ENCODE measurements around the gene CA7.
"Not testable (repeated sequence)": the region's sequence is repeated elsewhere in the genome, so short reads cannot be mapped to it uniquely, and the experiment has no call there.

CA7 gene

GRCh38 chr16:66891797-66892196 lies 47.6 kb downstream of the CA7 start:
- H3K4me3 ChIP-seq (ENCODE audit: low read depth, low read length): no peak overlapping the region
- POLR2A ChIA-PET: no interaction called here
- CTCF ChIA-PET: interaction anchor here (0.8 to 24.6 kb wide), 14 partner anchors 10 to 263 kb away, joined by 3 to 350 read pairs (median 4); partner anchors contain the start of genes CDH16, CES3, PDP2 and RRAD
- no peak for DNase-seq (ENCODE audit: low read depth, low spot score)
- TF ChIP-seq CTCF (IDR thresholded peaks at IDR 0.05; ENCODE audit: insufficient read depth, low read length, missing control alignments): no peak

GRCh38 chr16:66894055-66894454 lies 49.8 kb downstream of the CA7 start:
- CTCF ChIA-PET: interaction anchor here (0.9 to 24.6 kb wide), 19 partner anchors 8 to 345 kb away, joined by 3 to 350 read pairs (median 8); partner anchors contain the start of genes CDH16, CES3, PDP2 and RRAD
- POLR2A ChIA-PET: no interaction called here
- DNase-seq (ENCODE audit: low read depth, low spot score): no peak
- H3K4me3 ChIP-seq (ENCODE audit: low read depth, low read length): no peak overlapping the region
- TF ChIP-seq CTCF (IDR thresholded peaks at IDR 0.05; ENCODE audit: insufficient read depth, low read length, missing control alignments): no peak

GRCh38 chr16:66894948-66895688 lies 50.9 kb downstream of the CA7 start:
- H3K4me3 ChIP-seq (ENCODE audit: low read depth, low read length): no peak overlapping the region
- DNase-seq (ENCODE audit: low read depth, low spot score): no peak

GRCh38 chr16:66895689-66895979 lies 51.4 kb downstream of the CA7 start:
- H3K4me3 ChIP-seq (ENCODE audit: low read depth, low read length): no peak overlapping the region
- ChIA-PET POLR2A (interaction anchor here (1.1 to 1.2 kb wide), 2 partner anchors 33 to 39 kb away, joined by 3 to 4 read pairs; no protein-coding TSS in a partner anchor), CTCF (interaction anchor here (1.0 to 24.6 kb wide), 36 partner anchors 8 to 390 kb away, joined by 3 to 350 read pairs (median 7); partner anchors contain the start of genes CDH16, CES3, CIAO2B and MATCAP1)
- DNase-seq (ENCODE audit: low read depth, low spot score): no peak
- TF ChIP-seq CTCF (IDR thresholded peaks at IDR 0.05; ENCODE audit: insufficient read depth, low read length, missing control alignments): no peak

More at GRCh38 chr16:66894948-66895688, 50.9 kb downstream of the CA7 start:
- ChIA-PET CTCF (interaction anchor here (0.6 to 24.6 kb wide), 42 partner anchors 9 to 390 kb away, joined by 3 to 350 read pairs (median 4); partner anchors contain the start of genes CDH16, CES3, CIAO2B and MATCAP1), POLR2A (interaction anchor here (1.1 to 1.2 kb wide), 2 partner anchors 34 to 40 kb away, joined by 3 to 4 read pairs; no protein-coding TSS in a partner anchor)
- TF ChIP-seq CTCF (IDR thresholded peaks at IDR 0.05; ENCODE audit: insufficient read depth, low read length, missing control alignments): peak; percentile 89

GRCh38 chr16:66895999-66896398 lies 51.8 kb downstream of the CA7 start:
- no peak for TF ChIP-seq CTCF (IDR thresholded peaks at IDR 0.05; ENCODE audit: insufficient read depth, low read length, missing control alignments)
- ChIA-PET CTCF (interaction anchor here (1.0 to 24.6 kb wide), 23 partner anchors 8 to 289 kb away, joined by 3 to 350 read pairs (median 10); partner anchors contain the start of genes CDH16, CES3, CIAO2B and NAE1), POLR2A (interaction anchor here (1.2 kb wide), 1 partner anchor 39 kb away, joined by 3 read pairs; no protein-coding TSS in a partner anchor)
- H3K4me3 ChIP-seq (ENCODE audit: low read depth, low read length): no peak overlapping the region
- no peak for DNase-seq (ENCODE audit: low read depth, low spot score)

GRCh38 chr16:66896682-66897081 lies 52.5 kb downstream of the CA7 start:
- CTCF ChIA-PET: interaction anchor here (1.1 to 24.6 kb wide), 13 partner anchors 10 to 289 kb away, joined by 3 to 350 read pairs (median 21); partner anchors contain the start of genes CDH16, CES3, PDP2 and RRAD
- DNase-seq (ENCODE audit: low read depth, low spot score); POLR2A ChIA-PET: not testable (repeated sequence)

More at GRCh38 chr16:66896682-66897081, 52.5 kb downstream of the CA7 start:
- H3K4me3 ChIP-seq (ENCODE audit: low read depth, low read length): not testable (repeated sequence)

Data from AG04449 (cell line).